Right lobe of liver (tissue), 4 donors: ENCODE measurements around the gene RABL6.

Source experiments
- POLR2A ChIP-seq: fragments of 450-650 bp; IDR thresholded peaks from one replicate; pipeline ENCODE4 v1.6.1; 2017; ENCODE audit warnings: antibody characterized with exemption, mild to moderate bottlenecking
- TF ChIP-seq, protein P1 (sequence below), 4 donors: fragments of 200-600 bp in 3 of 4; fragments of 450-650 bp in 1 of 4; IDR thresholded peaks; one replicate each; pipeline versions ENCODE4 v1.5.1 to v1.8.0; 2016 to 2022; ENCODE audit warnings: antibody characterized with exemption in 4 of 4, mild to moderate bottlenecking in 2 of 4
- donor health status: DM: no; HTN: no; CAD: no.
- donor health status: DM: no; HTN: no; CAD: no.
- donor health status: DM: no; HTN: yes; CAD: no.

DNA sequence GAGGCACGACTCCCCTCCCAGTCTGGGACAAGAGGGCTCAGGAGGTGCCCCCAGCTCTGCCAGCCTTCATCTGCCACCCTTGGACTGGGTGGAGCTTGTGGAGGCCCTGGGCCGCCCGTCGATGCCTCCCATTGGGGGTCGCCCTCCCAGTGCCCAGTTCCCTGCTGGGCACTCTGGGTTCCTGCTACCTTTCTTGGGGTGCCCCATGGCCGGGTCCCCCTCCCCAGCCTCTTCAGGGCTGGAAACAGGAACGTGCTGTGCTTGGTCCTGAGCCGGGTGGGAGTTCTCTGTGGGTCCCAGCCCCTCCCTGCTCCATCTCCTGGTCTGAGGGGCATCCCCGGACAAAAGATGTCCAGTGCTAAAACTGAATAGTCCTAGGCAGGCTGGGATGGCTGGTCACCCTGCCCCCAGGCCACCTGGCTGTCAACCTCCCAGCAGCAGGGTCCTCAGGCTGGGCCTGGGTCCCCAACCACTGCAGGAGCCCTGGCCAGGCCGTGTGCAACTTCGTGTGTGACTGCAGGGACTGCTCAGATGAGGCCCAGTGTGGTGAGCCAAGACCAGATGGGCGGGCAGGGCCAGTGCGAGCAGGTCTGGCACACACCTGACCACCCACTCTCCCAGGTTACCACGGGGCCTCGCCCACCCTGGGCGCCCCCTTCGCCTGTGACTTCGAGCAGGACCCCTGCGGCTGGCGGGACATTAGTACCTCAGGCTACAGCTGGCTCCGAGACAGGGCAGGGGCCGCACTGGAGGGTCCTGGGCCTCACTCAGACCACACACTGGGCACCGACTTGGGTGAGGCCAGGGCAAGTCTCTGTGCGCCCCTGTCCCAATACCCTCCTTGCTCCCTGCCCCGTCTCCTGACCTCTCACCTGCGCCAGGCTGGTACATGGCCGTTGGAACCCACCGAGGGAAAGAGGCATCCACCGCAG is 45.2 kb downstream of the RABL6 start:
- TF ChIP-seq, protein P1, sequence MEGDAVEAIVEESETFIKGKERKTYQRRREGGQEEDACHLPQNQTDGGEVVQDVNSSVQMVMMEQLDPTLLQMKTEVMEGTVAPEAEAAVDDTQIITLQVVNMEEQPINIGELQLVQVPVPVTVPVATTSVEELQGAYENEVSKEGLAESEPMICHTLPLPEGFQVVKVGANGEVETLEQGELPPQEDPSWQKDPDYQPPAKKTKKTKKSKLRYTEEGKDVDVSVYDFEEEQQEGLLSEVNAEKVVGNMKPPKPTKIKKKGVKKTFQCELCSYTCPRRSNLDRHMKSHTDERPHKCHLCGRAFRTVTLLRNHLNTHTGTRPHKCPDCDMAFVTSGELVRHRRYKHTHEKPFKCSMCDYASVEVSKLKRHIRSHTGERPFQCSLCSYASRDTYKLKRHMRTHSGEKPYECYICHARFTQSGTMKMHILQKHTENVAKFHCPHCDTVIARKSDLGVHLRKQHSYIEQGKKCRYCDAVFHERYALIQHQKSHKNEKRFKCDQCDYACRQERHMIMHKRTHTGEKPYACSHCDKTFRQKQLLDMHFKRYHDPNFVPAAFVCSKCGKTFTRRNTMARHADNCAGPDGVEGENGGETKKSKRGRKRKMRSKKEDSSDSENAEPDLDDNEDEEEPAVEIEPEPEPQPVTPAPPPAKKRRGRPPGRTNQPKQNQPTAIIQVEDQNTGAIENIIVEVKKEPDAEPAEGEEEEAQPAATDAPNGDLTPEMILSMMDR (IDR thresholded peaks at IDR 0.05), result no peak
- no peak for TF ChIP-seq POLR2A
